IMR-90 (cell line): Measurements from ENCODE around the gene KLF9. TPM values are rescaled to one million over a fixed set of nuclear protein-coding genes. Genes with fewer than 3 reads are reported as not detected.

ENCODE experiments used
- ATAC-seq: fragments of 200-7000 bp; cut with Tn5 transposase; 2 replicates; pipeline ENCODE4 v1.9.1; 2020; ENCODE audit warnings: low read depth, mild to moderate bottlenecking, moderate library complexity
- BruUV-seq: library from RNA; stranded (reverse); fragments of 400-500 nt; replicated peaks from 2 replicates; lab custom pipeline; 2021; lab: Mats Ljungman, UMichigan
- CTCF ChIA-PET: fragments of 300-600 bp; formaldehyde crosslinking; extraction: SDS; loops from one replicate; lab custom pipeline; 2021; ENCODE audit warnings: antibody characterized with exemption; lab: Yijun Ruan, JAX
- POLR2A ChIA-PET: fragments of 300-600 bp; sonication (Branson Sonifier 250); formaldehyde crosslinking; loops from one replicate; lab custom pipeline; 2022; ENCODE audit warnings: antibody characterized with exemption; ENCODE audit not compliant: unreplicated experiment; lab: Charles Lee
- DNase-seq: peaks from one replicate; pipeline ENCODE4 v3.0.0; 2013
- H2AFZ ChIP-seq: replicated peaks from 2 replicates; pipeline ENCODE3; 2013; ENCODE audit warnings: low read length, mild to moderate bottlenecking; ENCODE audit not compliant: poor library complexity
- H2AK5ac ChIP-seq: 2 replicates; pipeline ENCODE4 v1.6.1; 2013; ENCODE audit warnings: low read depth, low read length, inconsistent platforms
- H2AK9ac ChIP-seq: replicated peaks from 2 replicates; pipeline ENCODE3; 2013; ENCODE audit warnings: mild to moderate bottlenecking, low read depth, low read length, moderate library complexity; ENCODE audit not compliant: poor library complexity
- H2BK120ac ChIP-seq: 2 replicates; pipeline ENCODE4 v1.6.1; 2013; ENCODE audit warnings: low read depth, low read length, inconsistent platforms
- H2BK15ac ChIP-seq: 3 replicates; pipeline ENCODE4 v1.6.1; 2013; ENCODE audit warnings: low read depth, low read length, inconsistent platforms
- H2BK20ac ChIP-seq: 2 replicates; pipeline ENCODE4 v1.6.1; 2013; ENCODE audit warnings: low read depth, mild to moderate bottlenecking, inconsistent platforms, low read length, moderate library complexity
- H2BK5ac ChIP-seq: 2 replicates; pipeline ENCODE4 v1.6.1; 2013; ENCODE audit warnings: mild to moderate bottlenecking, low read depth, low read length, inconsistent platforms; ENCODE audit not compliant: poor library complexity, severe bottlenecking
- H3K14ac ChIP-seq: replicated peaks from 2 replicates; pipeline ENCODE4 v1.6.1; 2013; ENCODE audit warnings: low read depth, low read length, inconsistent platforms
- H3K18ac ChIP-seq: 2 replicates; pipeline ENCODE4 v1.6.1; 2013; ENCODE audit warnings: low read depth, low read length, control low read depth
- H3K23ac ChIP-seq: 2 replicates; pipeline ENCODE4 v1.6.1; 2013; ENCODE audit warnings: low read depth, low read length, inconsistent platforms
- H3K27ac ChIP-seq: 2 replicates; pipeline ENCODE4 v1.5.1; 2013; ENCODE audit warnings: mild to moderate bottlenecking, control low read depth, low read length; ENCODE audit not compliant: insufficient read depth
- H3K27me3 ChIP-seq: 2 replicates; pipeline ENCODE4 v1.6.1; 2013; ENCODE audit warnings: low read length; ENCODE audit not compliant: control insufficient read depth, insufficient read depth
- H3K36me3 ChIP-seq: 2 replicates; pipeline ENCODE4 v1.6.1; 2013; ENCODE audit warnings: low read length, mixed read lengths; ENCODE audit not compliant: control insufficient read depth, insufficient read depth
- H3K4ac ChIP-seq: 2 replicates; pipeline ENCODE4 v1.6.1; 2013; ENCODE audit warnings: low read depth, low read length, inconsistent platforms
- H3K4me1 ChIP-seq: 2 replicates; pipeline ENCODE4 v1.6.1; 2013; ENCODE audit warnings: low read length, mixed read lengths; ENCODE audit not compliant: control insufficient read depth, insufficient read depth
- H3K4me2 ChIP-seq: 2 replicates; pipeline ENCODE4 v1.6.1; 2013; ENCODE audit warnings: low read depth, mild to moderate bottlenecking, control low read depth, low read length, moderate library complexity
- H3K4me3 ChIP-seq: 2 replicates; pipeline ENCODE4 v1.5.1; 2013; ENCODE audit warnings: low read depth, mild to moderate bottlenecking, control low read depth, low read length, moderate library complexity; ENCODE audit not compliant: insufficient read depth
- H3K56ac ChIP-seq: 2 replicates; pipeline ENCODE4 v1.6.1; 2013; ENCODE audit warnings: low read length, inconsistent platforms; ENCODE audit not compliant: insufficient read depth; ENCODE audit errors: extremely low read depth
- H3K79me1 ChIP-seq, 2 experiments: 2 replicates each; pipeline ENCODE4 v1.6.1; 2013; ENCODE audit warnings: low read length in 2 of 2, inconsistent platforms in 1 of 2, low read depth in 1 of 2
- H3K9ac ChIP-seq: 2 replicates; pipeline ENCODE4 v1.6.1; 2013; ENCODE audit warnings: low read depth, low read length, control low read depth
- H3K9me1 ChIP-seq: 2 replicates; pipeline ENCODE4 v1.6.1; 2013; ENCODE audit warnings: low read length, inconsistent platforms; ENCODE audit not compliant: insufficient read depth
- H3K9me3 ChIP-seq: 2 replicates; pipeline ENCODE4 v1.6.1; 2013; ENCODE audit warnings: low read length; ENCODE audit not compliant: control insufficient read depth, insufficient read depth
- H4K20me1 ChIP-seq: 2 replicates; pipeline ENCODE4 v1.6.1; 2013; ENCODE audit warnings: low read length, inconsistent platforms; ENCODE audit not compliant: insufficient read depth
- H4K5ac ChIP-seq: 2 replicates; pipeline ENCODE4 v1.6.1; 2013; ENCODE audit warnings: mild to moderate bottlenecking, low read depth, low read length, control low read depth
- H4K8ac ChIP-seq, 2 experiments: 2 replicates each; pipeline ENCODE4 v1.6.1; 2013; ENCODE audit warnings: low read depth in 2 of 2, low read length in 2 of 2, control low read depth in 1 of 2, inconsistent platforms in 1 of 2
- H4K91ac ChIP-seq: 2 replicates; pipeline ENCODE4 v1.6.1; 2013; ENCODE audit warnings: low read depth, low read length, inconsistent platforms; ENCODE audit not compliant: insufficient read depth
- CEBPB ChIP-seq: IDR thresholded peaks from 2 replicates; pipeline ENCODE4 v1.6.1; 2012; ENCODE audit warnings: low read depth, low read length, improper control_type of control experiment
- CHD1 ChIP-seq: IDR thresholded peaks from 2 replicates; pipeline ENCODE4 v1.6.1; 2012; ENCODE audit warnings: low read depth, low read length, improper control_type of control experiment
- FOS ChIP-seq: fragments of 150-350 bp; IDR thresholded peaks from 2 replicates; pipeline ENCODE4 v1.6.1; 2016; ENCODE audit warnings: low read depth, low read length
- MAFK ChIP-seq: IDR thresholded peaks from 2 replicates; pipeline ENCODE4 v1.6.1; 2012; ENCODE audit warnings: low read depth, low read length, improper control_type of control experiment
- MAZ ChIP-seq: IDR thresholded peaks from 2 replicates; pipeline ENCODE4 v1.6.1; 2012; ENCODE audit warnings: low read depth, mild to moderate bottlenecking, low read length, improper control_type of control experiment, moderate library complexity, borderline replicate concordance
- MXI1 ChIP-seq: IDR thresholded peaks from 2 replicates; pipeline ENCODE4 v1.6.1; 2012; ENCODE audit warnings: low read depth, mild to moderate bottlenecking, low read length, moderate library complexity, borderline replicate concordance
- NFE2L2 ChIP-seq: fragments of 150-350 bp; IDR thresholded peaks from 2 replicates; pipeline ENCODE4 v1.6.1; 2016; ENCODE audit warnings: low read depth, mild to moderate bottlenecking, low read length
- POLR2A ChIP-seq: IDR thresholded peaks from 2 replicates; pipeline ENCODE4 v1.6.1; 2012; ENCODE audit warnings: mild to moderate bottlenecking, low read depth, low read length
- RAD21 ChIP-seq: IDR thresholded peaks from 2 replicates; pipeline ENCODE4 v1.6.1; 2012; ENCODE audit warnings: low read length, improper control_type of control experiment
- RFX5 ChIP-seq: IDR thresholded peaks from 2 replicates; pipeline ENCODE4 v1.8.0; 2012; ENCODE audit warnings: low read depth, mild to moderate bottlenecking, low read length, moderate library complexity
- SMC3 ChIP-seq: fragments of 150-350 bp; IDR thresholded peaks from 2 replicates; pipeline ENCODE4 v1.6.1; 2016; ENCODE audit warnings: low read depth, mild to moderate bottlenecking, antibody characterized with exemption, low read length, moderate library complexity
- WGBS, 2 experiments: methylation state at CpG; one replicate each; pipeline versions ENCODE4 v1.1.5 to v1.1.7; 2013; ENCODE audit warnings: missing lambda C conversion rate in 2 of 2; ENCODE audit not compliant: insufficient read length in 1 of 2; ENCODE audit errors: extremely low coverage in 2 of 2; 5-methylcytosine and 5-hydroxymethylcytosine counted together
- dilution Hi-C: fragments of 300-500 bp; cut with HindIII; formaldehyde crosslinking; loops from one replicate; pipeline ENCODE4 v1.14.3; 2018; ENCODE audit warnings: low sequenced_read_pairs; ENCODE audit not compliant: unreplicated experiment
- in situ Hi-C: fragments of 300-500 bp; cut with MboI; formaldehyde crosslinking; loops from 3 replicates; pipeline ENCODE4 v1.14.3; 2019; ENCODE audit warnings: low sequenced_read_pairs, inconsistent platforms, mixed read lengths
- intact Hi-C: fragments of 100-400 bp; cut with micrococcal nuclease; formaldehyde crosslinking; loops from 2 replicates; pipeline ENCODE4 v1.10.0; 2022
- polyA plus RNA-seq, 3 experiments: library from polyadenylated mRNA; depleted of rRNA; stranded (reverse); fragments of >200 nt; gene quantifications; 2 replicates each; pipeline ENCODE4 v1.2.3, GENCODE V29; 2012; ENCODE audit warnings: low replicate concordance in 1 of 3
- total RNA-seq: library from RNA; depleted of rRNA; stranded (reverse); fragments of >200 nt; gene quantifications from 2 replicates; pipeline ENCODE4 v1.2.3, GENCODE V29; 2012
- TF ChIP-seq, protein P1 (sequence below): conservative IDR thresholded peaks from 2 replicates; pipeline ENCODE4 v1.5.1; 2012; ENCODE audit warnings: mild to moderate bottlenecking, low read depth, low read length, improper control_type of control experiment
- TF ChIP-seq, protein P2 (sequence below): fragments of 150-350 bp; IDR thresholded peaks from 2 replicates; pipeline ENCODE4 v1.6.1; 2016; ENCODE audit warnings: low read depth, mild to moderate bottlenecking, low read length, moderate library complexity, borderline replicate concordance

KLF9 gene
- total and polyA plus RNA-seq, 2 of the 4 experiments (the other 2 are of a cell fraction): 4.1 to 7.5 TPM

DNA sequence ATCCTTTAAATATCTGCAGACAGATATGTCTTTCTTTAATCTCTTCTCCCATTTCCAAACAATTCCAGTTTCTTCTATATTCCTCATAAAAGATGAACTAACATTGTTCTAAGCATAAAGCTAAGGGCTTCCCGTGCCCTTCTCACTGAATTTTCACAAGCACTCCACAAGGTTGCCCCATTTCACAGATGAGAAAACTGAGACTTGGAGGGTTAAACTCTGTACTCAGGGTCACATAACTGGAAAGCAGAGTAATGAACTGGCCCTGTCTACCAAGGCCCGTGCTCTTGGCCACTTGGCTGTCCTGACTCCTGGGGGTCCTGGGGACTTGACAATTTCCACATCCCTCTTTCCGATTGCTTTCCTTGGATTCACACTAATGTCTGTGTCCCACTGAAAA, 25.3 kb downstream of the KLF9 start:
- Histone ChIP-seq H2BK5ac (no peak overlapping the region), H4K5ac (no peak overlapping the region), H3K79me1 (peaks cover 26 to 73% of the 10 kb centered on the region in 2 experiments), H2BK20ac (no peak overlapping the region), H3K9ac (no peak overlapping the region), H3K56ac (no peak overlapping the region), H3K4me3 (no peak overlapping the region), H3K18ac (no peak overlapping the region), H3K4ac (no peak overlapping the region), H4K20me1 (peaks cover 67% of the 10 kb centered on the region), H3K27ac (no peak overlapping the region), H4K91ac (no peak overlapping the region), H2AK9ac (no peak overlapping the region), H3K27me3 (no peaks in the 10 kb centered on the region), H2AFZ (no peak overlapping the region), H3K4me2 (no peak overlapping the region; the same call in 1 of the 2 replicates), H4K8ac (no peak overlapping the region), H3K23ac (no peak overlapping the region), H3K4me1 (peaks cover 14% of the 10 kb centered on the region), H3K36me3 (peaks cover 12% of the 10 kb centered on the region), H3K9me1 (peaks cover 22% of the 10 kb centered on the region), H2BK15ac (no peak overlapping the region), H3K9me3 (no peaks in the 10 kb centered on the region), H3K14ac (no peak overlapping the region), H2AK5ac (no peak overlapping the region), H2BK120ac (no peak overlapping the region)
- intact Hi-C loops: no loop called here
- in situ Hi-C loops: no loop called here
- ChIA-PET CTCF (interaction anchor here (0.7 kb wide), 1 partner anchor 524 kb away, joined by 4 read pairs; no protein-coding TSS in a partner anchor), POLR2A (no interaction called here)
- dilution Hi-C loops: no loop called here
- DNase-seq (no peak), ATAC-seq (no peak)
- TF ChIP-seq MAZ (no peak), RAD21 (no peak), MAFK (no peak), RFX5 (no peak), CEBPB (no peak), NFE2L2 (no peak), POLR2A (no peak), FOS (no peak), MXI1 (no peak), SMC3 (no peak), CHD1 (no peak)
- TF ChIP-seq, protein P1, sequence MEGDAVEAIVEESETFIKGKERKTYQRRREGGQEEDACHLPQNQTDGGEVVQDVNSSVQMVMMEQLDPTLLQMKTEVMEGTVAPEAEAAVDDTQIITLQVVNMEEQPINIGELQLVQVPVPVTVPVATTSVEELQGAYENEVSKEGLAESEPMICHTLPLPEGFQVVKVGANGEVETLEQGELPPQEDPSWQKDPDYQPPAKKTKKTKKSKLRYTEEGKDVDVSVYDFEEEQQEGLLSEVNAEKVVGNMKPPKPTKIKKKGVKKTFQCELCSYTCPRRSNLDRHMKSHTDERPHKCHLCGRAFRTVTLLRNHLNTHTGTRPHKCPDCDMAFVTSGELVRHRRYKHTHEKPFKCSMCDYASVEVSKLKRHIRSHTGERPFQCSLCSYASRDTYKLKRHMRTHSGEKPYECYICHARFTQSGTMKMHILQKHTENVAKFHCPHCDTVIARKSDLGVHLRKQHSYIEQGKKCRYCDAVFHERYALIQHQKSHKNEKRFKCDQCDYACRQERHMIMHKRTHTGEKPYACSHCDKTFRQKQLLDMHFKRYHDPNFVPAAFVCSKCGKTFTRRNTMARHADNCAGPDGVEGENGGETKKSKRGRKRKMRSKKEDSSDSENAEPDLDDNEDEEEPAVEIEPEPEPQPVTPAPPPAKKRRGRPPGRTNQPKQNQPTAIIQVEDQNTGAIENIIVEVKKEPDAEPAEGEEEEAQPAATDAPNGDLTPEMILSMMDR: no peak
- TF ChIP-seq, protein P2, sequence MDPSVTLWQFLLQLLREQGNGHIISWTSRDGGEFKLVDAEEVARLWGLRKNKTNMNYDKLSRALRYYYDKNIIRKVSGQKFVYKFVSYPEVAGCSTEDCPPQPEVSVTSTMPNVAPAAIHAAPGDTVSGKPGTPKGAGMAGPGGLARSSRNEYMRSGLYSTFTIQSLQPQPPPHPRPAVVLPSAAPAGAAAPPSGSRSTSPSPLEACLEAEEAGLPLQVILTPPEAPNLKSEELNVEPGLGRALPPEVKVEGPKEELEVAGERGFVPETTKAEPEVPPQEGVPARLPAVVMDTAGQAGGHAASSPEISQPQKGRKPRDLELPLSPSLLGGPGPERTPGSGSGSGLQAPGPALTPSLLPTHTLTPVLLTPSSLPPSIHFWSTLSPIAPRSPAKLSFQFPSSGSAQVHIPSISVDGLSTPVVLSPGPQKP: no peak
- no TSS peak for BruUV-seq
- 0% methylated on average over 1 of the region's 3 CpGs; no CpG with 5 or more reads in 1 of the 2 experiments for WGBS, 2 experiments
